IPS-15b (cell line): ENCODE results near the gene LRRC17.

Experiments
- H3K27me3 ChIP-seq: one replicate; pipeline ENCODE4 v1.6.1; 2013; ENCODE audit warnings: low read length; ENCODE audit not compliant: control insufficient read depth, insufficient read depth
- H3K36me3 ChIP-seq: one replicate; pipeline ENCODE4 v1.6.1; 2013; ENCODE audit warnings: low read length; ENCODE audit not compliant: control insufficient read depth, insufficient read depth
- H3K4me1 ChIP-seq: one replicate; pipeline ENCODE4 v1.6.1; 2013; ENCODE audit warnings: mild to moderate bottlenecking, low read length; ENCODE audit not compliant: control insufficient read depth, insufficient read depth
- H3K4me3 ChIP-seq: one replicate; pipeline ENCODE4 v1.5.1; 2013; ENCODE audit warnings: low read depth, low read length
- H3K9ac ChIP-seq: one replicate; pipeline ENCODE4 v1.6.1; 2013; ENCODE audit warnings: low read depth, mild to moderate bottlenecking, low read length
- H3K9me3 ChIP-seq: one replicate; pipeline ENCODE4 v1.6.1; 2013; ENCODE audit warnings: mild to moderate bottlenecking, low read length; ENCODE audit not compliant: control insufficient read depth, insufficient read depth

Gene LRRC17, protein sequence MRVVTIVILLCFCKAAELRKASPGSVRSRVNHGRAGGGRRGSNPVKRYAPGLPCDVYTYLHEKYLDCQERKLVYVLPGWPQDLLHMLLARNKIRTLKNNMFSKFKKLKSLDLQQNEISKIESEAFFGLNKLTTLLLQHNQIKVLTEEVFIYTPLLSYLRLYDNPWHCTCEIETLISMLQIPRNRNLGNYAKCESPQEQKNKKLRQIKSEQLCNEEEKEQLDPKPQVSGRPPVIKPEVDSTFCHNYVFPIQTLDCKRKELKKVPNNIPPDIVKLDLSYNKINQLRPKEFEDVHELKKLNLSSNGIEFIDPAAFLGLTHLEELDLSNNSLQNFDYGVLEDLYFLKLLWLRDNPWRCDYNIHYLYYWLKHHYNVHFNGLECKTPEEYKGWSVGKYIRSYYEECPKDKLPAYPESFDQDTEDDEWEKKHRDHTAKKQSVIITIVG

DNA sequence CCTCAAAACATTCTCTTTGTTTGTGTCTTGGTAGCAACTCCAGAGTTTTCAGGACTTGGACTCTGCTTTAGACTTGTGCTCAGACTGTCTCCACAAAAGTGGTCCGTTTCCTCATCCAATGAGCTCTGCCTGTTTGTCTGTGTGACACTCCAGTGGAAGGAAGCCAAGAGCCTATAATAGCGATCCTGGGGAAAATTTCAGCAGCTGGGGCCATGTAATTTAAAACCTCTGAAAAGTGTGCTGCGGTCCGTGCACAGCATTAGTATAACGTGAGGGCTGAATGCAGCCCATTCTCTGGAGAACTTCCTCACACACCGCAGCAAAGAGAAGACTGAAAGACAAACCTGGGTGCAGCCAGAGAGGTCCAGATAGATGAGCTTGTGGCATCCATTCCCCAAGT is at the start of gene LRRC17:
Gene LRRC17, plus strand, starts transcription at position 259 of the 400 bp plus-strand sequence. CDS start 20,914 bp downstream, outside the sequence.
- H3K9me3 ChIP-seq = no peaks in the 10 kb centered on the region
- no peak within 1 kb of the TSS for H3K9ac ChIP-seq
- H3K4me1 ChIP-seq = peaks cover 10% of the 10 kb centered on the region
- no peaks in the 10 kb centered on the region for H3K27me3 ChIP-seq
- no peaks in the 10 kb centered on the region for H3K36me3 ChIP-seq
- no peak within 1 kb of the TSS for H3K4me3 ChIP-seq

DNA sequence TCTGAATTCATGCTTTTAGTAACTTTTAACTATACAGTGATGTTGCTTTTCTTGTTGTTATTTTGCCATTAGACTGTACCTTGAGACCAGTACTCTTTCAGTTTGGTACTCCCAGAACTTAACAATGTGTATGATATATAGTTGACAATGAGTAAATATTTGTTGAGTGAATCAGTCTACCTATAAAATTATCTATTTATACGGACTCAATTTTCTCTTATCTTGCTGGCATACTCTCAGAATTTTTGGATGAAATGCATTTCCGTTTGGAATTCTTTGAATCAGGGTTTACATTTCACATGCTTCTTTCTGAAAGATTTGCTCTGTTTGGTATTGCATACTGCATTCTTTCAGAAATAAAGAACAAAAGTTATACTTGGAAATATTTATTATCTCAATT is 47.8 kb upstream of the LRRC17 start:
- Histone ChIP-seq H3K36me3 (no peaks in the 10 kb centered on the region), H3K4me1 (no peaks in the 10 kb centered on the region), H3K4me3 (no peak overlapping the region)

DNA sequence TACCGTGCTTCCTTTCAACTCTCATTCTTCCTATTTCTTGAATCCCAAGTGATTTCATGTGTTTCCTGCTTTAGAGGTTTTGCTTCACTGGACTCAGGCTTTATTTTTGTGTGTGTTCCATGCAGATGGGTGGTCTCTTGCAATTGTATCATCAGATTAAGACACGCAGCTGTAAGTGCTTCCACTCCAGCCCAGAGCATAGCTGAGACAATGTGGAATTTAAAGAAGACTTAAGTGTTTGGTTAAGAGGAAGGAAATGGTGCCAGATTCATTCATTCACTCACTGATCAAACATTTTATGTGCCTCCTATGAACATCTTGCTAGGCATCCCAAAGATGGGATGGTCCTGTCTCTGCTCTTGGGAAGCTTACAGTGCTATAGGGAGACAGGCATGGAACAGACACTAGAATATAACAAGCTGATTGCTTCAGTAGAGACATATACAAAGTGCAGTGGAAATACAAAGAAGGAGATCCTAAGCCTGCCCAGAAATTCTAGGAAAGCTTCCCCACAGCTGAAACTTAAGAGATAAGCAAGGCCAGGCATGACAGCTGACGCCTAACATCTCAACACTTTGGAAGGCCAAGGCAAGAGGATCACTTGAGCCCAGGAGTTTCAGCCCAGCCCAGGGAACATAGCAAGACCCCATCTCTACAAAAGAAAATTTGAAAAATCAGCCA is 46.1 kb upstream of the LRRC17 start:
- H3K4me3 ChIP-seq = no peak overlapping the region
- H3K4me1 ChIP-seq = no peaks in the 10 kb centered on the region
- H3K36me3 ChIP-seq = no peaks in the 10 kb centered on the region
- H3K9me3 ChIP-seq = no peaks in the 10 kb centered on the region
- H3K9ac ChIP-seq = no peak overlapping the region
- no peaks in the 10 kb centered on the region for H3K27me3 ChIP-seq

More for the DNA sequence above, 47.8 kb upstream of the LRRC17 start:
- Histone ChIP-seq H3K9me3 (no peaks in the 10 kb centered on the region), H3K27me3 (no peaks in the 10 kb centered on the region), H3K9ac (no peak overlapping the region)

DNA sequence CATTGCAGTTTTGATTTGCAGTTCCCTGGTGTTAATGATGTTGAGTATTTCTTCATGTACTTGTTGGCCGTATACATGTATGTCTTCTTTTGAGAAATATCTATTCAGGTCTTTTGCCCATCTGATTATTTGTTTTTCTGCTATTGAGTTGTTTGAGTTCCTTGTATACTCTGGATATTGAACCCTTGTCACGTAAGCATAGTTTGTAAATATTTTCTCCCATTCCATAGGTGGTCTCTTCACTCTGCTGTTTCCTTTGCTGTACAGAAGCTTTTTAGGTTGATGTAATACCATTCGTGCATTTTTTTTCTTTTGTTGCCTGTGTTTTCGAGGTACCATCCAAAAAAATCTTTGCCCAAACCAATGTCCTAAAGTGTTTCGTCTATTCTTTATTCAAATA is 43.6 kb upstream of the LRRC17 start:
- Histone ChIP-seq H3K9ac (no peak overlapping the region), H3K4me1 (no peaks in the 10 kb centered on the region), H3K4me3 (no peak overlapping the region), H3K27me3 (no peaks in the 10 kb centered on the region), H3K9me3 (no peaks in the 10 kb centered on the region), H3K36me3 (no peaks in the 10 kb centered on the region)

DNA sequence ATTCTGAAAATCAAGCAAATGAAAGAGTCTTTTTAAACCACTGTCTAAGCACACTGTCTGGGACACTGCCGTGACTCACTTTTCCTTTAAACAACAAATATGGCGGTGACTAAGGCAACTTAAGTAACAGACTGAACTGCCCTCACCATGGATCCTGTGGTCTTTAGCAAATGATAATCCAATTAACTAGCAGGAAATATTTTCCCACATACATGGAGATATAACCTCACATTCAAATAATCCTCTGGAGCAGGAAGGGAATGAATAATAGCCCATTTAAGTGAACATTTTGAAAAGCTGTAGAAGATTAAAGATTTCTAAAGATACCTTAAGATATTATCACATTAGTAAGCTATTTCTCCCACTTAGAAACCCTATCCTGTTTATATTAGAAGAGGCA is 40.3 kb upstream of the LRRC17 start:
- Histone ChIP-seq H3K9me3 (no peaks in the 10 kb centered on the region), H3K36me3 (no peaks in the 10 kb centered on the region), H3K4me1 (no peaks in the 10 kb centered on the region), H3K27me3 (no peaks in the 10 kb centered on the region), H3K4me3 (no peak overlapping the region), H3K9ac (no peak overlapping the region)

DNA sequence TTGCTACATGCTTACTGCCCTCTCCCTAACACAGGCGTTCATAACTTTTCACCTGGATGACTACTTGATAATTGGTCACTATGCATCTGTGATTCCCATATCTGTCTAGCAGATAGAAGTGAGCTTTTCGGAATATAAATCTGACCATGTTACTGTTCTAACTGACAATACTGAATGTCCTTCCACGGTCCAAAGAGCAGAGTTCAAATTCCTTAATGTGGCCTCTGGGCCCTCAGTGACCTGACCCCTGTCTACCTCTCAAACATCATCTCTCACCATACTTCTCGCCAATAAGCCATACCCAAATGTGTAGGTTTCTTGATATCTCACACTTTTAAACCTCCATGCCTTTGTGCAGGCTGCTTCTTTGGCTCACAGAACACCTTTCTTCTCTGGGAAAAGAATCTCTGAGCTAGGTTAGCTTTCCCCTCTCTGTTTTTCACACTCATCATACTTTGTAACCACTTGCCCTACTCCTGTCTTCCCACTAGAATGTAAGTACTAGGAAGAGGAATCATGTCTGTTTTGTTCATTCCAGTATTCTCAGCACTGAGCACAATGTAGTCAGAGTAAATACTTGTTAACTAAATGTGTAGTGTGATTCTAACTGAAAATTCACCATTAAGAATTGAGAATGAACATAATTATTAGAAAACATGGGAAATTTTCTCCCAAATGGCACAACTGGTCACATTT is 39.2 kb upstream of the LRRC17 start:
- Histone ChIP-seq H3K4me3 (no peak overlapping the region), H3K36me3 (no peaks in the 10 kb centered on the region), H3K27me3 (no peaks in the 10 kb centered on the region), H3K4me1 (no peaks in the 10 kb centered on the region), H3K9ac (no peak overlapping the region), H3K9me3 (no peaks in the 10 kb centered on the region)

DNA sequence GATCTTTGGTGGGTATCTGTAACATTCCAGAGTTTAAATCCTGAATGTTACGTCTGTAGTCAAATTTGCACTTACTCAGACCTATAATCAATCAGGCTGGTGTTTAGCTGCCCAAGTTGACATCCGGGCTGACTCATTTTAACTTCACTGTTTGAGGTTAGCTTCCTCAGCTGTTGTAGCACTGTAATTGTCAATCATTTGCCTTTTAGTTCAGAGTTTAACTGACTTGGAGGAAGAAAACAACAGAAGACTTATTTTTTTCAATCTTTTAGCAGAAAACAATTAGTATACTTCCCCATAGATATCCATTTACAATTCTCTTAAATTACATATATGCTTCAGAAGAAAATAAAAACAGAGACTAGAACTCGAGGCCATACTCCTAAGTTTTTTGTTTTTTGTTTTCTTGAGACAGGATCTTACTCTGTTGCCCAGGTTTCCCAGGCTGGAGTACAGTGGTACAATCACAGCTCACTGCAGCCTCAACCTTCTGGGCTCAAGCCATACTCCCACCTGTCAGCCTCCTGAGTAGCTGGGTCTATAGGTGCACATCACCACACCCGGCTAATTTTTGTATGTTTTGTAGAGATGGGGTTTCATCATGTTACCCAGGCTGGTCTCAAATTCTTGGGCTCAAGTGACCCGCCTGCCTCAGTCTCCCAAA is 38.5 kb upstream of the LRRC17 start:
- no peaks in the 10 kb centered on the region for H3K4me1 ChIP-seq

DNA sequence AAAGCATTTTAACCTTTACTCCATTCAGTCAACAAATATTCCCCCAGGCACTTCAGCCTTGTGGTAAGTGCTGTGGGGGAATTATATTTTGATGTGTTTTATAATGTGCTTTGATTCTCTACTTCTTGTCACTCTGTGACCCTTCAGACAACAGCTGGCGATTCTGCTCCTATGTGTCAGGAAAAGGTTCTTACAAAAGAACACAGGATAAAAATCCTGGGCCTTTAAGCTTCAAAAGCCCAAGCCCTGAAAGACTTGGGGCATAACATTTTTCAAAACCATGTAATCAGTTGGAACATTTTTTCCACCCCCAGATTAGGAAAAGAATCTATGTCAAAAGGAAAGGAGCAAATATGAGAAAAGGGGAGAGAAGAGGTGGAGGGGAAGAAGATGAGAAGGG is 37.8 kb upstream of the LRRC17 start:
- H3K9ac ChIP-seq = no peak overlapping the region
- H3K4me1 ChIP-seq = no peaks in the 10 kb centered on the region
- H3K27me3 ChIP-seq = no peaks in the 10 kb centered on the region
- H3K36me3 ChIP-seq = no peaks in the 10 kb centered on the region
- H3K4me3 ChIP-seq = no peak overlapping the region
- H3K9me3 ChIP-seq = no peaks in the 10 kb centered on the region

More for the DNA sequence above, 38.5 kb upstream of the LRRC17 start:
- H3K27me3 ChIP-seq = no peaks in the 10 kb centered on the region
- H3K9me3 ChIP-seq = no peaks in the 10 kb centered on the region
- no peak overlapping the region for H3K4me3 ChIP-seq
- H3K36me3 ChIP-seq = no peaks in the 10 kb centered on the region
- no peak overlapping the region for H3K9ac ChIP-seq

DNA sequence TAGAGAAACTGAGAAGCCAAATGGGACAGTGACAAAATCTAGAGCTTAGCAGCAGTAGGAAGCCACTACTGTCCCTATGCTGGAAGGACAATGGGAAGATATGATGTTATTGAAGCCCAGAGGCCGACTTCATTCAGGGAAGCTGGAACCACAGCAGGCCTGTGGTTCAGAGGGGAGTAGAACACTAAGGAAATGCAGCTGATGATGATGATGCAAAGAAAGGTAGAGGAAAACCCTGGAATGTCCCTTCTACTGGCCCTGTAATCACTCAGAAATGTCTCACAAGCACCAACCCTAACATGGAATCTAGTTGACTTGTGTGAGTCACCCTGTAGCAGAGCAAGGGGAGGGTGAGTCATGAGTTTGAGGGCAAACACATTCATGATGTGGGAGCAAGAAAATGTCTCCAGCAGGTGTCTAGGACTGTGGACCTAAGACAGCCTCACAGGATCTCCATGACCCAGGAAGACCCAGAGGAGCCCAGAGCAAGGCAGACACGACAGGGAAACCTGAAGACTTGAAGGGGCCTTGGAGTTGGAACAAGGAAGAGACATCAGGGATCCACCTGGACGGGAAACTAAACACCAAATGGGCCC is 37.0 kb upstream of the LRRC17 start:
- Histone ChIP-seq H3K9ac (no peak overlapping the region), H3K27me3 (no peaks in the 10 kb centered on the region), H3K4me3 (no peak overlapping the region), H3K9me3 (no peaks in the 10 kb centered on the region), H3K36me3 (no peaks in the 10 kb centered on the region), H3K4me1 (no peaks in the 10 kb centered on the region)

DNA sequence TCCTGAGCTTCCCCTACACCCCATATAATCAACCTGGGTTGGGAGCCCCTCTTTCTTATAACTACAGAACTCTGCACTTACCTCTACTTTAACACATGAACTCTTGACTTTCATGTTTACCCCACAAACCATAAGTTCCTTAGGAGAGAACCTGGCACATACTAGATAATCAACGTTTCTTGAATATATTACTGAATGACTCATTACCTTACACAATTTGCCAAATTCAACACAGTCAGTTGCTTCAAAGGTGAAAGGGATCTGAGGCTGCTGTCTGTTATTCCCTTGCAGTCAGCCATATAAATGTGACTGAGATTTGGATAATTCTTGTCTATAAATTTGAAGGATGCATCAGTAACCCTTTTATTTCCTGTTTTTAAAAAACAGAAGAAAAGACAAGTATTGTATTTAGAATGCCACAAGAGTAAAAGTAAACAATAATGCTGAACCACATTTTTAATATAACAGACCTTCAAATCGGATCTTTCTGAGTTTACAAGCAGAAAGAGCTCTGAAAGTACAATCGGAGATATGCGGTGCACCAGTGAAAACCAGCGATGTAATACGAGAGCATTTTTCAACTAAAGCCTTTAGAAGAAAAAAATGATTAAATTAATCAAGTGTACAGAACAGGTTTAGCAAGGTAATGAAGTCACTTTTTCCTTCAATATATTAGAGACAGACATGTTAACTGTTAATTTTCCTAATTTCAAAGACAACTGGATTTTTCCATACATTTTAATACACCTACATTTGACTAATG is 29.5 kb upstream of the LRRC17 start:
- H3K27me3 ChIP-seq = no peaks in the 10 kb centered on the region
- H3K4me3 ChIP-seq = no peak overlapping the region
- H3K9me3 ChIP-seq = no peaks in the 10 kb centered on the region
- no peaks in the 10 kb centered on the region for H3K4me1 ChIP-seq
- no peak overlapping the region for H3K9ac ChIP-seq
- H3K36me3 ChIP-seq = no peaks in the 10 kb centered on the region
